Activated CD4-positive, CD25-positive, alpha-beta regulatory T cell treated with anti-CD3 and anti-CD28 coated beads, Interleukin-2, amount 50 U/mL, for 24 hours (primary cell): ENCODE data around the gene ODAD2.
"Not testable (repeated sequence)": the region's sequence is repeated elsewhere in the genome, so short reads cannot be mapped to it uniquely, and the experiment has no call there.

Source experiments
- ATAC-seq, 2 donors: fragments of 150-1000 bp; cut with Tn5 transposase; one replicate each; pipeline ENCODE4 v1.10.0; 2021; ENCODE audit warnings: mild to moderate bottlenecking in 1 of 2, moderate library complexity in 1 of 2

Gene ODAD2

GRCh38 chr10:27998954-27999275, at the start of gene ODAD2:
Gene ODAD2, minus strand, starts transcription at chr10:27999079. Its CDS starts 3,937 bp downstream, at chr10:27995142.
- no peak for ATAC-seq

- no peak for ATAC-seq
Measured at GRCh38 chr10:28047061-28047460, 48.2 kb upstream of the ODAD2 start.

GRCh38 chr10:28046579-28046978, 47.7 kb upstream of the ODAD2 start:
- ATAC-seq: no peak

GRCh38 chr10:28043941-28044340, 45.1 kb upstream of the ODAD2 start:
- no peak for ATAC-seq

- ATAC-seq: no peak
Measured at GRCh38 chr10:28036587-28036986, 37.7 kb upstream of the ODAD2 start.

GRCh38 chr10:28020993-28021982, 22.4 kb upstream of the ODAD2 start:
- ATAC-seq: no peak

GRCh38 chr10:28020080-28020860, 21.4 kb upstream of the ODAD2 start:
- no peak for ATAC-seq

- ATAC-seq: no peak
Measured at GRCh38 chr10:28014651-28015050, 15.8 kb upstream of the ODAD2 start.

- ATAC-seq: peak in 1 of 2 donors; percentile 36
Measured at GRCh38 chr10:28012990-28013515, 14.2 kb upstream of the ODAD2 start.

GRCh38 chr10:28010821-28011220, 11.9 kb upstream of the ODAD2 start:
- no peak for ATAC-seq

GRCh38 chr10:28008054-28008453, 9.2 kb upstream of the ODAD2 start:
- no peak for ATAC-seq

- no peak for ATAC-seq
Measured at GRCh38 chr10:28001353-28001752, 2.5 kb upstream of the ODAD2 start.

GRCh38 chr10:27998178-27998953, 513 bp downstream of the ODAD2 start:
- peak; percentile 43 to 52 for ATAC-seq

GRCh38 chr10:27997865-27998177, 1.1 kb downstream of the ODAD2 start:
- ATAC-seq: no peak

GRCh38 chr10:27995311-27995710, 3.6 kb downstream of the ODAD2 start:
- ATAC-seq: no peak

GRCh38 chr10:27989357-27989756, 9.5 kb downstream of the ODAD2 start:
- not testable (repeated sequence) for ATAC-seq

GRCh38 chr10:27986821-27987220, 12.1 kb downstream of the ODAD2 start:
- no peak for ATAC-seq

GRCh38 chr10:27982875-27983543, 15.9 kb downstream of the ODAD2 start:
- no peak for ATAC-seq

- no peak for ATAC-seq
Measured at GRCh38 chr10:27981744-27982143, 17.1 kb downstream of the ODAD2 start.

- ATAC-seq: not testable (repeated sequence)
Measured at GRCh38 chr10:27970795-27971194, 28.1 kb downstream of the ODAD2 start.

GRCh38 chr10:27969931-27970330, 28.9 kb downstream of the ODAD2 start:
- ATAC-seq: not testable (repeated sequence)

GRCh38 chr10:27959093-27959715, 39.7 kb downstream of the ODAD2 start:
- no peak for ATAC-seq
